Vagina (tissue), 2 donors: ENCODE measurements around the gene MGAT5. TPM values are rescaled to one million over a fixed set of nuclear protein-coding genes. Genes with fewer than 3 reads are reported as not detected.

Experiments used
- DNase-seq, 2 donors: peaks; one replicate each; pipeline ENCODE4 v3.0.0-alpha.2; 2017; ENCODE audit errors: extremely low spot score in 2 of 2
- H3K27ac ChIP-seq: fragments of 200-600 bp; sonication (generic); one replicate; pipeline ENCODE4 v1.5.1; 2019
- H3K27me3 ChIP-seq: fragments of 200-600 bp; sonication (generic); one replicate; pipeline ENCODE4 v1.5.1; 2019
- H3K36me3 ChIP-seq, 2 donors: fragments of 200-600 bp; sonication (generic); one replicate each; pipeline ENCODE4 v1.5.1; 2017 to 2019
- H3K4me1 ChIP-seq: fragments of 200-600 bp; sonication (generic); one replicate; pipeline ENCODE4 v1.5.1; 2019
- H3K4me3 ChIP-seq, 2 donors: fragments of 200-600 bp; sonication (generic); 1 replicate in 1 of 2; 2 replicates in 1 of 2; pipeline ENCODE4 v1.5.1; 2016 to 2019
- H3K9me3 ChIP-seq: fragments of 200-600 bp; sonication (generic); one replicate; pipeline ENCODE4 v1.5.1; 2019
- CTCF ChIP-seq, 3 experiments: fragments of 450-650 bp in 2 of 3; fragments of 200-600 bp in 1 of 3; sonication (generic) in 1 of 3; IDR thresholded peaks; one replicate each; pipeline ENCODE4 v1.5.1; 2017 to 2019; ENCODE audit warnings: antibody characterized with exemption in 3 of 3, mild to moderate bottlenecking in 2 of 3, moderate library complexity in 2 of 3
- POLR2A ChIP-seq, 2 donors: fragments of 450-650 bp; IDR thresholded peaks; one replicate each; pipeline ENCODE4 v1.6.1; 2017; ENCODE audit warnings: antibody characterized with exemption in 2 of 2, mild to moderate bottlenecking in 2 of 2, moderate library complexity in 2 of 2
- POLR2AphosphoS5 ChIP-seq, 2 donors: sonication (generic); formaldehyde crosslinking; IDR thresholded peaks; one replicate each; pipeline ENCODE4 v1.9.0; 2017; ENCODE audit warnings: antibody characterized with exemption in 2 of 2, mild to moderate bottlenecking in 2 of 2, low read depth in 1 of 2; ENCODE audit not compliant: insufficient read depth in 1 of 2
- intact Hi-C: fragments of 100-400 bp; cut with DNase I; formaldehyde crosslinking; loops from one replicate; pipeline ENCODE4 v1.15.1; 2023
- total RNA-seq: library from RNA; depleted of rRNA; stranded (reverse); fragments of >200 nt; gene quantifications from one replicate; pipeline ENCODE4 v1.2.3, GENCODE V29; 2016

The MGAT5 gene
- total RNA-seq, 1 donor from 2014 or later, result 16.7 TPM

GRCh38 chr2:134310107-134311079, 56.5 kb downstream of the MGAT5 start:
- H3K27ac ChIP-seq, result no peak overlapping the region
- H3K9me3 ChIP-seq, result no peaks in the 10 kb centered on the region
- H3K4me3 ChIP-seq, result no peak overlapping the region
- TF ChIP-seq POLR2A (IDR thresholded peaks at IDR 0.05) (no peak), CTCF (IDR thresholded peaks at IDR 0.05) (no peak), POLR2AphosphoS5 (IDR thresholded peaks at IDR 0.05; ENCODE audit: insufficient read depth in 1 of 2, low read depth in 1 of 2) (no peak)
- no peak for DNase-seq
- no peaks in the 10 kb centered on the region for H3K36me3 ChIP-seq
- no peaks in the 10 kb centered on the region for H3K27me3 ChIP-seq
- peaks cover 9% of the 10 kb centered on the region for H3K4me1 ChIP-seq
- intact Hi-C loops, result no loop called here

- H3K9me3 ChIP-seq, result no peaks in the 10 kb centered on the region
- no peaks in the 10 kb centered on the region for H3K36me3 ChIP-seq
- no peak overlapping the region for H3K4me3 ChIP-seq
- intact Hi-C loops, result no loop called here
- H3K4me1 ChIP-seq, result peaks cover 9% of the 10 kb centered on the region
- TF ChIP-seq CTCF (IDR thresholded peaks at IDR 0.05) (no peak), POLR2A (IDR thresholded peaks at IDR 0.05) (no peak), POLR2AphosphoS5 (IDR thresholded peaks at IDR 0.05; ENCODE audit: insufficient read depth in 1 of 2, low read depth in 1 of 2) (no peak)
- no peaks in the 10 kb centered on the region for H3K27me3 ChIP-seq
- H3K27ac ChIP-seq, result no peak overlapping the region
- DNase-seq, result no peak
These were observed 58.6 kb downstream of the MGAT5 start for GRCh38 chr2:134312482-134312881.

GRCh38 chr2:134314202-134314601, 60.3 kb downstream of the MGAT5 start:
- intact Hi-C loops, result no loop called here
- Histone ChIP-seq H3K4me1 (peaks cover 9% of the 10 kb centered on the region), H3K36me3 (peaks cover 0 to 16% of the 10 kb centered on the region in 2 donors), H3K9me3 (no peaks in the 10 kb centered on the region), H3K4me3 (no peak overlapping the region), H3K27me3 (no peaks in the 10 kb centered on the region), H3K27ac (no peak overlapping the region)
- TF ChIP-seq POLR2AphosphoS5 (IDR thresholded peaks at IDR 0.05; ENCODE audit: insufficient read depth in 1 of 2, low read depth in 1 of 2) (no peak), CTCF (IDR thresholded peaks at IDR 0.05) (no peak), POLR2A (IDR thresholded peaks at IDR 0.05) (no peak)
- no peak for DNase-seq

- intact Hi-C loops, result no loop called here
- Histone ChIP-seq H3K4me1 (peaks cover 9% of the 10 kb centered on the region), H3K27me3 (no peaks in the 10 kb centered on the region), H3K9me3 (no peaks in the 10 kb centered on the region), H3K36me3 (peaks cover 0 to 16% of the 10 kb centered on the region in 2 donors), H3K27ac (no peak overlapping the region), H3K4me3 (no peak overlapping the region)
- TF ChIP-seq POLR2AphosphoS5 (IDR thresholded peaks at IDR 0.05; ENCODE audit: insufficient read depth in 1 of 2, low read depth in 1 of 2), result no peak
- no peak for DNase-seq
These were observed 61.0 kb downstream of the MGAT5 start for GRCh38 chr2:134314681-134315368.

- no peaks in the 10 kb centered on the region for H3K9me3 ChIP-seq
- H3K27me3 ChIP-seq, result no peaks in the 10 kb centered on the region
- no peak for TF ChIP-seq POLR2AphosphoS5 (IDR thresholded peaks at IDR 0.05; ENCODE audit: insufficient read depth in 1 of 2, low read depth in 1 of 2)
- TF ChIP-seq POLR2A (IDR thresholded peaks at IDR 0.05), result no peak
- TF ChIP-seq CTCF (IDR thresholded peaks at IDR 0.05), result no peak
- no peak for DNase-seq
- H3K36me3 ChIP-seq, result peaks cover 0 to 16% of the 10 kb centered on the region in 2 donors
- intact Hi-C loops, result no loop called here
- no peak overlapping the region for H3K27ac ChIP-seq
- H3K4me3 ChIP-seq, result no peak overlapping the region
- H3K4me1 ChIP-seq, result peaks cover 9% of the 10 kb centered on the region
These were observed 61.6 kb downstream of the MGAT5 start for GRCh38 chr2:134315471-134315870.
